Right atrium auricular region (tissue), 2 donors: ENCODE measurements around the gene LGR5. TPM values are rescaled to one million over a fixed set of nuclear protein-coding genes. Genes with fewer than 3 reads are reported as not detected.

ENCODE experiments used
- DNase-seq: peaks from one replicate; pipeline ENCODE4 v3.0.0-alpha.2; 2019; ENCODE audit warnings: low spot score
- H3K27ac ChIP-seq, 2 donors: fragments of 200-600 bp; sonication (generic); 1 replicate in 1 of 2; 2 replicates in 1 of 2; pipeline ENCODE4 v1.5.1; 2016 to 2019
- H3K27me3 ChIP-seq, 2 donors: fragments of 200-600 bp; sonication (generic); one replicate each; pipeline versions ENCODE4 v1.5.1 to v1.6.0; 2017 to 2019
- H3K36me3 ChIP-seq: fragments of 200-600 bp; sonication (generic); one replicate; pipeline ENCODE4 v1.5.1; 2016
- H3K4me1 ChIP-seq, 2 donors: fragments of 200-600 bp; sonication (generic); one replicate each; pipeline versions ENCODE4 v1.5.1 to v1.6.0; 2017 to 2019
- H3K4me3 ChIP-seq, 2 donors: fragments of 200-600 bp; sonication (generic); 1 replicate in 1 of 2; 2 replicates in 1 of 2; pipeline ENCODE4 v1.5.1; 2017 to 2019; ENCODE audit warnings: mild to moderate bottlenecking in 1 of 2, moderate library complexity in 1 of 2
- H3K9me3 ChIP-seq, 2 donors: fragments of 200-600 bp; sonication (generic); one replicate each; pipeline ENCODE4 v1.5.1; 2019
- total RNA-seq, 2 donors: library from RNA; depleted of rRNA; stranded (reverse); fragments of >200 nt; gene quantifications; one replicate each; pipeline ENCODE4 v1.1.0, GENCODE V29; 2016
- TF ChIP-seq, protein P1 (sequence below), 2 donors: fragments of 200-600 bp; sonication (generic); IDR thresholded peaks; one replicate each; pipeline ENCODE4 v1.5.1; 2019; ENCODE audit warnings: antibody characterized with exemption in 2 of 2

Gene LGR5
- total RNA-seq, 2 donors from 2014 or later, result 0.19 to 0.31 TPM

DNA sequence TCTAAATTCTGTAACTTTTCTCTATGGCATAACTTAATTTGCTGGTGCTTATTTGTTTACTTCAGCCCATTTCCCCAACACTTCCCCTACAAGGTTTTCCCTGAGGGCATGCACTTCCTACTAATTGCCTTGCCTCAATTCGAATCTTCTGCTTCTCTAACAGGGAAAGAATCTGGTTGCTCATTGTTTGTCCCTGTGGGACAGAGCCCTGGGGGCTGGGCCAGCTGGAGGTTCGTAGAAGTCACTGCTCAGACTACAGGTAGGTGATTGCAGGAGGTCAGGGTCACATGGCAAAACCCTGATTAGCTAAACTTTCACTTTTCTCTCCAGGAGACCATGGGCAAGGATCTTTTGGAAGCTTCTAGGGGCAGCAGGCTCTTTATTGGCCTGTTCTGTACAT is 152.0 kb downstream of the LGR5 start:
- TF ChIP-seq, protein P1, sequence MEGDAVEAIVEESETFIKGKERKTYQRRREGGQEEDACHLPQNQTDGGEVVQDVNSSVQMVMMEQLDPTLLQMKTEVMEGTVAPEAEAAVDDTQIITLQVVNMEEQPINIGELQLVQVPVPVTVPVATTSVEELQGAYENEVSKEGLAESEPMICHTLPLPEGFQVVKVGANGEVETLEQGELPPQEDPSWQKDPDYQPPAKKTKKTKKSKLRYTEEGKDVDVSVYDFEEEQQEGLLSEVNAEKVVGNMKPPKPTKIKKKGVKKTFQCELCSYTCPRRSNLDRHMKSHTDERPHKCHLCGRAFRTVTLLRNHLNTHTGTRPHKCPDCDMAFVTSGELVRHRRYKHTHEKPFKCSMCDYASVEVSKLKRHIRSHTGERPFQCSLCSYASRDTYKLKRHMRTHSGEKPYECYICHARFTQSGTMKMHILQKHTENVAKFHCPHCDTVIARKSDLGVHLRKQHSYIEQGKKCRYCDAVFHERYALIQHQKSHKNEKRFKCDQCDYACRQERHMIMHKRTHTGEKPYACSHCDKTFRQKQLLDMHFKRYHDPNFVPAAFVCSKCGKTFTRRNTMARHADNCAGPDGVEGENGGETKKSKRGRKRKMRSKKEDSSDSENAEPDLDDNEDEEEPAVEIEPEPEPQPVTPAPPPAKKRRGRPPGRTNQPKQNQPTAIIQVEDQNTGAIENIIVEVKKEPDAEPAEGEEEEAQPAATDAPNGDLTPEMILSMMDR (IDR thresholded peaks at IDR 0.05), result no peak
- no peaks in the 10 kb centered on the region for H3K27me3 ChIP-seq

GRCh38 chr12:71592841-71593240 is 153.2 kb downstream of the LGR5 start:
- no peaks in the 10 kb centered on the region for H3K4me1 ChIP-seq
- TF ChIP-seq, protein P1 (IDR thresholded peaks at IDR 0.05), result no peak
- no peak overlapping the region for H3K27ac ChIP-seq
- no peaks in the 10 kb centered on the region for H3K9me3 ChIP-seq
- H3K36me3 ChIP-seq, result no peaks in the 10 kb centered on the region
- H3K27me3 ChIP-seq, result no peaks in the 10 kb centered on the region
- no peak overlapping the region for H3K4me3 ChIP-seq
- DNase-seq, result no peak

More for the DNA sequence above, 152.0 kb downstream of the LGR5 start:
- no peak overlapping the region for H3K4me3 ChIP-seq
- no peak overlapping the region for H3K27ac ChIP-seq
- DNase-seq, result no peak
- H3K9me3 ChIP-seq, result no peaks in the 10 kb centered on the region
- H3K36me3 ChIP-seq, result no peaks in the 10 kb centered on the region
- no peaks in the 10 kb centered on the region for H3K4me1 ChIP-seq

GRCh38 chr12:71594214-71594948 is 154.8 kb downstream of the LGR5 start:
- Histone ChIP-seq H3K4me3 (peak overlapping the region in 1 of 2 donors; percentile 10), H3K27ac (no peak overlapping the region), H3K36me3 (no peaks in the 10 kb centered on the region), H3K9me3 (no peaks in the 10 kb centered on the region), H3K27me3 (no peaks in the 10 kb centered on the region), H3K4me1 (no peaks in the 10 kb centered on the region)
- TF ChIP-seq, protein P1 (IDR thresholded peaks at IDR 0.05), result no peak
- DNase-seq, result no peak

DNA sequence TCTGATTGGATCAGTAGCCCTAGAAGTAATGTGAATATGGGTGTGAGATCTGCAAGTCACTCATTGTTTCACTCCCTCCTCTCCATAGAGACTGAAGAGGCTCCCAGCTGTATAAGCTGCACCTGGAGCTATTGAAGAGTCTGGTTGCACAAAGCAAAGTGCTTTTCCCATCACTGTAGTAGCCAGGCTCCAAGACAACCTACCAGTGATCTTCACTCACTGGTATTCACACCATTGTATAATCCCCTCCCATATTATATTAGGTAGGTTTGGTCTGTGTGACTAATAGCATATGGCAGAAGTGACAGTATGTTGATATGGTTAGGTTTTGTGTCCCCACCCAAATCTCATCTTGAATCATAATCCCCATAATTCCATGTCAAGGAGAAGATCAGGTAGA is 159.6 kb downstream of the LGR5 start:
- Histone ChIP-seq H3K4me1 (no peaks in the 10 kb centered on the region), H3K9me3 (no peaks in the 10 kb centered on the region), H3K27me3 (no peaks in the 10 kb centered on the region), H3K27ac (no peak overlapping the region), H3K4me3 (no peak overlapping the region), H3K36me3 (no peaks in the 10 kb centered on the region)
- no peak for DNase-seq
- TF ChIP-seq, protein P1 (IDR thresholded peaks at IDR 0.05), result no peak

- no peak for DNase-seq
- TF ChIP-seq, protein P1 (IDR thresholded peaks at IDR 0.05), result no peak
- Histone ChIP-seq H3K9me3 (no peaks in the 10 kb centered on the region), H3K4me3 (no peak overlapping the region), H3K4me1 (no peaks in the 10 kb centered on the region), H3K27me3 (no peaks in the 10 kb centered on the region), H3K27ac (no peak overlapping the region), H3K36me3 (peaks cover 5% of the 10 kb centered on the region)
Observed at GRCh38 chr12:71601546-71601945, 161.9 kb downstream of the LGR5 start.
